Measurements from ENCODE around the gene CCSER1.

DNA sequence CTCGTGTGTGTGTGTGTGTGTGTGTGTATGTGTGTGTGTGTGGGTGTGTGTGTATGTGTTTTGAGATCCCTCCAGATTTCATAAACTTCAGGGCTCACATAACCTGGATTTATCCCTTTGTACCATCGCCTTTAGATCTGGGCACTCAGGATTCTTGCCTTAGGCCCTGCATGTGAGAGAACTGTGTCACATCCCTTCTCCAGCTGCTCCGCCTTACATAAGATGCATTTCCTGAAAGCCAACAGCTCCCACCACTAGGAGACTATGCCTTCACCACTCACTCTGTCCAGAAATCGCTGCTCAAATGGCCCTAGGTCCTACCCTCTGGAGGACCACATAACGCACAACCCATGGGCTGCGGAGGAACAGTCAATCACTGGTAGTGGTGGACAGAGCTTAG, 348.8 kb downstream of the CCSER1 start:
- no peak for TF ChIP-seq CTCF (IDR thresholded peaks at IDR 0.05)
- TF ChIP-seq POLR2A (IDR thresholded peaks at IDR 0.05), result no peak
- no peak for TF ChIP-seq POLR2AphosphoS5 (IDR thresholded peaks at IDR 0.05)
- no peak for TF ChIP-seq EP300 (IDR thresholded peaks at IDR 0.05; ENCODE audit: low read depth)
